Thyroid gland (tissue), 4 donors: ENCODE measurements around the gene ACSBG1. TPM values are rescaled to one million over a fixed set of nuclear protein-coding genes. Genes with fewer than 3 reads are reported as not detected.

ENCODE experiments used
- DNase-seq, 2 donors: peaks; one replicate each; pipeline ENCODE4 v3.0.0-alpha.2; 2019
- H3K27ac ChIP-seq, 3 donors: fragments of 200-600 bp; sonication (generic); 1 replicate in 2 of 3; 2 replicates in 1 of 3; pipeline ENCODE4 v1.5.1; 2016 to 2019; ENCODE audit warnings: mild to moderate bottlenecking in 1 of 3, moderate library complexity in 1 of 3
- H3K27me3 ChIP-seq: fragments of 200-600 bp; sonication (generic); one replicate; pipeline ENCODE4 v1.5.1; 2019
- H3K36me3 ChIP-seq, 2 donors: fragments of 200-600 bp; sonication (generic); one replicate each; pipeline ENCODE4 v1.5.1; 2016 to 2019
- H3K4me1 ChIP-seq, 2 donors: fragments of 200-600 bp; sonication (generic); one replicate each; pipeline ENCODE4 v1.5.1; 2017 to 2019
- H3K4me3 ChIP-seq, 3 donors: fragments of 200-600 bp; sonication (generic); replicated peaks in 1 of 3; 1 replicate in 2 of 3; 2 replicates in 1 of 3; pipeline ENCODE4 v1.5.1; 2016; ENCODE audit warnings: mild to moderate bottlenecking in 1 of 3
- H3K9me3 ChIP-seq: fragments of 200-600 bp; sonication (generic); one replicate; pipeline ENCODE4 v1.5.1; 2017
- POLR2A ChIP-seq, 2 donors: fragments of 450-650 bp; IDR thresholded peaks; one replicate each; pipeline ENCODE4 v1.6.1; 2017; ENCODE audit warnings: antibody characterized with exemption in 2 of 2, mild to moderate bottlenecking in 2 of 2, moderate library complexity in 1 of 2
- WGBS, 2 donors: methylation state at CpG; one replicate each; pipeline ENCODE4 v1.1.5; 2017; 5-methylcytosine and 5-hydroxymethylcytosine counted together
- intact Hi-C: fragments of 100-400 bp; cut with DNase I; formaldehyde crosslinking; loops from one replicate; pipeline ENCODE4 v1.15.1; 2023
- total RNA-seq, 4 donors: library from RNA; depleted of rRNA; stranded (reverse); fragments of >200 nt; gene quantifications; one replicate each; pipeline ENCODE4 v1.2.3, GENCODE V29; 2016
- TF ChIP-seq, protein P1 (sequence below), 6 experiments: fragments of 200-600 bp in 3 of 6; fragments of 450-650 bp in 3 of 6; sonication (generic) in 3 of 6; IDR thresholded peaks; one replicate each; pipeline ENCODE4 v1.5.1; 2016 to 2019; ENCODE audit warnings: antibody characterized with exemption in 6 of 6, mild to moderate bottlenecking in 2 of 6, inconsistent platforms in 1 of 6, moderate library complexity in 1 of 6

ACSBG1 gene
- total RNA-seq, 4 donors from 2014 or later = not detected

DNA sequence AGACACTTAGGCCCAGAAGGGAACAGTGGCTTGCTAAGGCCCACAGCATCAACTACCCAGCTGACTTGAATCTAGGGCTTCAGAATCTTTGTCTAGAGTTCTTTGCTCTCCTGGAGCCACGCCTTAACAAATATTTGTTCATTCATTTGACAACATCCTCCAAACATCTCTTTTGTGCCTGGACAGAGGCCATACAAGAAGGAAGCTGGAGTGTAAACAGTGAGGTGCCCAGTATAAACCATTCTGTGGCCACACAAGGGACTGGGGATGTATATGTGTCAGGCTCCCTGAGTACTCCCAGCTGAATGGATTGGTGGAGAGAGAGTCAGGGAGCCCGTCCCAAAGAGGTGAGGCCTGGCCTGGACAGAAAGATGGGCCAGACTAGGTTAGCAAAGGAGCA lies 106.5 kb downstream of the ACSBG1 start:
- WGBS, 2 donors = 81 to 90% methylated on average over 2 of the region's 2 CpGs
- Histone ChIP-seq H3K27me3 (no peaks in the 10 kb centered on the region), H3K4me1 (peaks cover 7 to 8% of the 10 kb centered on the region in 2 donors)

GRCh38 chr15:78125267-78125666 lies 109.1 kb downstream of the ACSBG1 start:
- Histone ChIP-seq H3K4me1 (no peaks in the 10 kb centered on the region), H3K36me3 (no peaks in the 10 kb centered on the region), H3K4me3 (no peak overlapping the region), H3K9me3 (no peaks in the 10 kb centered on the region), H3K27me3 (no peaks in the 10 kb centered on the region), H3K27ac (no peak overlapping the region)
- no peak for DNase-seq
- TF ChIP-seq POLR2A (IDR thresholded peaks at IDR 0.05) = no peak
- TF ChIP-seq, protein P1, sequence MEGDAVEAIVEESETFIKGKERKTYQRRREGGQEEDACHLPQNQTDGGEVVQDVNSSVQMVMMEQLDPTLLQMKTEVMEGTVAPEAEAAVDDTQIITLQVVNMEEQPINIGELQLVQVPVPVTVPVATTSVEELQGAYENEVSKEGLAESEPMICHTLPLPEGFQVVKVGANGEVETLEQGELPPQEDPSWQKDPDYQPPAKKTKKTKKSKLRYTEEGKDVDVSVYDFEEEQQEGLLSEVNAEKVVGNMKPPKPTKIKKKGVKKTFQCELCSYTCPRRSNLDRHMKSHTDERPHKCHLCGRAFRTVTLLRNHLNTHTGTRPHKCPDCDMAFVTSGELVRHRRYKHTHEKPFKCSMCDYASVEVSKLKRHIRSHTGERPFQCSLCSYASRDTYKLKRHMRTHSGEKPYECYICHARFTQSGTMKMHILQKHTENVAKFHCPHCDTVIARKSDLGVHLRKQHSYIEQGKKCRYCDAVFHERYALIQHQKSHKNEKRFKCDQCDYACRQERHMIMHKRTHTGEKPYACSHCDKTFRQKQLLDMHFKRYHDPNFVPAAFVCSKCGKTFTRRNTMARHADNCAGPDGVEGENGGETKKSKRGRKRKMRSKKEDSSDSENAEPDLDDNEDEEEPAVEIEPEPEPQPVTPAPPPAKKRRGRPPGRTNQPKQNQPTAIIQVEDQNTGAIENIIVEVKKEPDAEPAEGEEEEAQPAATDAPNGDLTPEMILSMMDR (IDR thresholded peaks at IDR 0.05) = no peak
- intact Hi-C loops = no loop called here
- 89 to 91% methylated on average over 3 of the region's 3 CpGs for WGBS, 2 donors

More for the DNA sequence above, 106.5 kb downstream of the ACSBG1 start:
- Histone ChIP-seq H3K36me3 (no peaks in the 10 kb centered on the region), H3K27ac (no peak overlapping the region), H3K9me3 (no peaks in the 10 kb centered on the region), H3K4me3 (no peak overlapping the region)
- intact Hi-C loops = no loop called here
- no peak for TF ChIP-seq POLR2A (IDR thresholded peaks at IDR 0.05)
- TF ChIP-seq, protein P1 (IDR thresholded peaks at IDR 0.05) = no peak
- no peak for DNase-seq

DNA sequence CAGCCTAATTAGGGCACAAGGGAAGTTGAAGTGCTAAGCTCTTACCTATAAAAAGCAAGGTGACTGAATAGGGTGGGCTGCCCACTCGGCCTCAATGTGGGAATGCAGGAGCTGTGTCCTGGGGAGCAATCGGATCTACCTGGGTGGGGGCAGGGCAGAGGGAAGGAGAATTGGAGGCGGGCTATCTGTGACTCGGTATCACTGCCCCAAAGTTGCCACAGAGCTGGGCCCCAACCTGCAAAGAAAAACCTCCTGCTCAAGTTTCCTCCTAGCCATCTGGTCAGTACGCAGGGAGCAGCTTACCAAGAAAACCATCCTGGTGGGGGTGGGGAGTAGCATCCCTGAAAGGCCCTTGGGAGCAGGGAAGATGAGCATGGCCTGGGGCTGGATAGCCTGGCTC lies 113.8 kb downstream of the ACSBG1 start:
- H3K9me3 ChIP-seq = no peaks in the 10 kb centered on the region
- H3K36me3 ChIP-seq = no peaks in the 10 kb centered on the region
- no peak overlapping the region for H3K27ac ChIP-seq
- WGBS, 2 donors = 73 to 79% methylated on average over 5 of the region's 5 CpGs
- no peaks in the 10 kb centered on the region for H3K27me3 ChIP-seq
- no peak overlapping the region for H3K4me3 ChIP-seq
- intact Hi-C loops = no loop called here
- DNase-seq = no peak
- TF ChIP-seq, protein P1 (IDR thresholded peaks at IDR 0.05) = no peak
- TF ChIP-seq POLR2A (IDR thresholded peaks at IDR 0.05) = no peak
- no peaks in the 10 kb centered on the region for H3K4me1 ChIP-seq

Other genes with a start within 250 kb of the ACSBG1 start
- 10 to 100 TPM; 32.8 to 54.0 (median 40.1) TPM for gene TBC1D2B, start 156.9 kb downstream of the ACSBG1 start, total RNA-seq
- not detected for gene SH2D7, start 142.0 kb downstream of the ACSBG1 start, total RNA-seq
- 1 to 10 TPM; 4.1 to 7.5 (median 4.9) TPM for gene CIB2, start 103.1 kb downstream of the ACSBG1 start, total RNA-seq
- 100 to 1,000 TPM in 1 of 4 donors, 10 to 100 TPM in 3; 55.1 to 155 (median 83.3) TPM for gene IDH3A, start 85.2 kb downstream of the ACSBG1 start, total RNA-seq
- 10 to 100 TPM in 3 of 4 donors, 1 to 10 TPM in 1; 9.5 to 21.9 (median 13.8) TPM for gene DNAJA4, start 30.0 kb upstream of the ACSBG1 start, total RNA-seq
- gene SKIC8, start 65.0 kb upstream of the ACSBG1 start, total RNA-seq = 100 to 1,000 TPM in 2 of 4 donors, 10 to 100 TPM in 2; 87.0 to 113 (median 101) TPM
- gene CRABP1, start 105.8 kb upstream of the ACSBG1 start, total RNA-seq = 100 to 1,000 TPM in 2 of 4 donors, 10 to 100 TPM in 2; 19.6 to 211 (median 105) TPM
- gene IREB2, start 203.7 kb upstream of the ACSBG1 start, total RNA-seq = 10 to 100 TPM; 40.7 to 71.5 (median 51.0) TPM